Activated naive CD4-positive, alpha-beta T cell treated with anti-CD3 and anti-CD28 coated beads, Interleukin-2, amount 10 ng/mL, durations not matched to agents 7 days and 5 days (primary cell): ENCODE results near the gene HNF4A.

Experiments used
- CTCF ChIA-PET: fragments of 350-600 bp; sonication (Branson Sonifier 250); formaldehyde crosslinking; loops from one replicate; lab custom pipeline; 2021; ENCODE audit warnings: antibody characterized with exemption; lab: Charles Lee
- DNase-seq: peaks from one replicate; pipeline ENCODE4 v3.0.0-alpha.2; 2020
- H3K27ac Mint-ChIP-seq: one replicate; pipeline ENCODE4 v1.8.0; 2021; ENCODE audit warnings: mild to moderate bottlenecking, moderate library complexity, mixed read lengths
- H3K27me3 Mint-ChIP-seq: one replicate; pipeline ENCODE4 v1.8.0; 2021; ENCODE audit warnings: mild to moderate bottlenecking, mixed read lengths
- H3K36me3 Mint-ChIP-seq: one replicate; pipeline ENCODE4 v1.8.0; 2021; ENCODE audit warnings: mixed read lengths
- H3K4me1 Mint-ChIP-seq: one replicate; pipeline ENCODE4 v1.8.0; 2021; ENCODE audit warnings: mixed read lengths
- H3K4me3 Mint-ChIP-seq: one replicate; pipeline ENCODE4 v1.8.0; 2021; ENCODE audit warnings: mild to moderate bottlenecking, moderate library complexity, mixed read lengths
- H3K9me3 Mint-ChIP-seq: one replicate; pipeline ENCODE4 v1.8.0; 2021; ENCODE audit warnings: mixed read lengths

Gene HNF4A

GRCh38 chr20:44392088-44392775 lies 36.7 kb downstream of the HNF4A start:
- Mint-ChIP-seq H3K4me1 (peaks cover 8% of the 10 kb centered on the region), H3K27me3 (peaks cover 39% of the 10 kb centered on the region), H3K36me3 (no peaks in the 10 kb centered on the region), H3K27ac (no peak overlapping the region), H3K4me3 (no peak overlapping the region), H3K9me3 (no peaks in the 10 kb centered on the region)
- no peak for DNase-seq
- CTCF ChIA-PET, result interaction anchor here (0.6 to 4.6 kb wide), 2 partner anchors 68 to 218 kb away, joined by 4 to 20 read pairs; no protein-coding TSS in a partner anchor

DNA sequence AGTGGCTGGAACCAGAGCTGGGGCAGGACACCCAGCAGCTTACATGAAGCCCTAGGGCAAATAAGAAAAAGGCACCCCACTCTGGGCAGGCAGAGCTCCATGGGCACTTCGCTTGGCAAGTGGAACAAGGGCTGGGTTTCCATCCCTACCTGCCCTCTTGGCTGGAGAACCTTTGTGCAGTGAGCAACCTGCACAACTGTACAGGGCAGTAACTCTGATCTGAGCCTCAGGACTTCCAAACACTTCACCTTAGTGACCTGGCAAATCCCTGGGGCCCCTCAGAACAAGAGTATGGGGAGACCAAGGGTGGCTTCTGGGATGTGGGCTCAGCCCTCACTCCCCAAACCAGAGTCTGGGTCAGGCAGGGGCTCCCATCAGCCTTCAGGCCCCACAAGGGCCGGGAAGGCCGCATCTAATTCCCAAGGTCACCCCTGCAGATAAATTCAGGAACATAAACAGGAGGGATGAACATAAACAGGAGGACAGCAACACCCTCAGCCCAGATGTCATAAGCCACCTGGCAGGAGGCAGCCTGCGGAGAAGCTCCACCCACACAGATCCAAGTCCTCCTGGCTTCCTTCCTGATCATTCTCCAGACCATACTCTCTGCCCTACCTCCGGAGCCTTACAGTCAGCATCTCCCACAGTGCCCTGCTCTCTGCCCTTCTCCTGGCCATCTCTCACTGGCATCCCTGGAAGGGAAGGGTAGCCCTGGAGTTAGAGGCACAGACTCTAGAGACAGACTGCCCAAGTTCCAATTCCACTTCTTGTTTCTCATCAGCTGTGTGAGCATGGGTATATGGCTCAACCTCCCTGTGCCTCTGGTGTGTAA lies 37.5 kb downstream of the HNF4A start:
- peaks cover 8% of the 10 kb centered on the region for H3K4me1 Mint-ChIP-seq
- no peak for DNase-seq
- H3K27ac Mint-ChIP-seq, result no peak overlapping the region
- peaks cover 39% of the 10 kb centered on the region for H3K27me3 Mint-ChIP-seq
- CTCF ChIA-PET, result interaction anchor here (1.9 to 3.0 kb wide), 2 partner anchors 9 to 176 kb away, joined by 5 to 12 read pairs; no protein-coding TSS in a partner anchor
- no peaks in the 10 kb centered on the region for H3K36me3 Mint-ChIP-seq
- H3K4me3 Mint-ChIP-seq, result no peak overlapping the region
- H3K9me3 Mint-ChIP-seq, result no peaks in the 10 kb centered on the region

GRCh38 chr20:44393608-44394451 lies 38.3 kb downstream of the HNF4A start:
- Mint-ChIP-seq H3K4me3 (no peak overlapping the region), H3K9me3 (no peaks in the 10 kb centered on the region), H3K36me3 (no peaks in the 10 kb centered on the region), H3K27me3 (peaks cover 35% of the 10 kb centered on the region), H3K27ac (no peak overlapping the region), H3K4me1 (peaks cover 4% of the 10 kb centered on the region)
- CTCF ChIA-PET, result interaction anchor here (1.9 to 3.0 kb wide), 2 partner anchors 10 to 177 kb away, joined by 5 to 12 read pairs; no protein-coding TSS in a partner anchor
- no peak for DNase-seq

- Mint-ChIP-seq H3K27ac (no peak overlapping the region), H3K9me3 (no peaks in the 10 kb centered on the region), H3K4me3 (no peak overlapping the region), H3K4me1 (no peaks in the 10 kb centered on the region), H3K27me3 (peaks cover 38% of the 10 kb centered on the region), H3K36me3 (no peaks in the 10 kb centered on the region)
- CTCF ChIA-PET, result interaction anchor here (1.9 to 3.0 kb wide), 2 partner anchors 10 to 178 kb away, joined by 5 to 12 read pairs; no protein-coding TSS in a partner anchor
- no peak for DNase-seq
These were observed 38.9 kb downstream of the HNF4A start for GRCh38 chr20:44394452-44394701.

- no peak overlapping the region for H3K27ac Mint-ChIP-seq
- H3K4me3 Mint-ChIP-seq, result no peak overlapping the region
- no peaks in the 10 kb centered on the region for H3K36me3 Mint-ChIP-seq
- no peaks in the 10 kb centered on the region for H3K4me1 Mint-ChIP-seq
- H3K9me3 Mint-ChIP-seq, result no peaks in the 10 kb centered on the region
- H3K27me3 Mint-ChIP-seq, result peaks cover 38% of the 10 kb centered on the region
- CTCF ChIA-PET, result interaction anchor here (0.8 to 3.0 kb wide), 4 partner anchors 11 to 216 kb away, joined by 3 to 12 read pairs (median 4); no protein-coding TSS in a partner anchor
- no peak for DNase-seq
These were observed 39.4 kb downstream of the HNF4A start for GRCh38 chr20:44394702-44395460.

GRCh38 chr20:44395461-44396340 lies 40.2 kb downstream of the HNF4A start:
- Mint-ChIP-seq H3K9me3 (no peaks in the 10 kb centered on the region), H3K36me3 (no peaks in the 10 kb centered on the region), H3K27ac (no peak overlapping the region), H3K4me1 (no peaks in the 10 kb centered on the region), H3K4me3 (no peak overlapping the region), H3K27me3 (peaks cover 39% of the 10 kb centered on the region)
- CTCF ChIA-PET, result interaction anchor here (0.8 to 3.0 kb wide), 3 partner anchors 12 to 215 kb away, joined by 3 to 12 read pairs (median 3); no protein-coding TSS in a partner anchor
- DNase-seq, result no peak

DNA sequence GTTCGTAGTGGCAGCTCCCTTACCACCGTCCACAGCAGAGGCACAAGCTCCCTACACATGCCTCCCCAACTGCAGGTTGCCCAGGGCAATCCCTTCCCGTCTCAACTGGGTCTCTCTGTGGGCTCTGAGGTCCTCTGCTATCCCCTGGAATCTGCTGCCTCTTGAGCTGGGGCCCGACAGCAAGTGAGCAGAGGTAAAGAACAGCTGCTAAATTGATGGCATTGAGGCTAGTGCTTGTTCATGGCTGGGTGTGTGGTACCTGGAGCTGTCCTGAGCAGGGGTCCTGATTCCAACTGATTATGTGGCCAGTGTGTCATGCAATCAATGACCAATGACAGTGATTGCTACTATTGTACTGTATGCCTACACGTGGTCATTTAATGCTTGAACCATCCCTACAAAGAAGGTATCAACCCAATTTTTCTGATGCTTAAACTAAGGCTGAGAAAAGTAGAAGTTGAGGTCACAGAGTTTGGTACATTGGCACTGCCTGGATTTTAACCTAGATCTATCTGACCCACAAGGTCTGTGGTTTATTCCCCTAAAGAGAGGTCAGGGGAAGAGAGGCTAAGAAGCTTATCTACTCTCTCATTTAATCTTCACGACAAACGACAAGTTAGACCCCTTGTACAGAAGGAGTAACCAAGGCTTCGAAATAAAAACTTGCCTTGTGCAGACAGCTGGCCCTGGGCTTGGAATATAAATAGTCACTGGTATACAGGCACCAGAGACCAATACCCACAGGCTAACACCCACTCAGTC lies 41.1 kb downstream of the HNF4A start:
- Mint-ChIP-seq H3K4me1 (no peaks in the 10 kb centered on the region), H3K36me3 (no peaks in the 10 kb centered on the region), H3K27me3 (peaks cover 34% of the 10 kb centered on the region), H3K9me3 (no peaks in the 10 kb centered on the region), H3K27ac (no peak overlapping the region), H3K4me3 (no peak overlapping the region)
- no peak for DNase-seq
- CTCF ChIA-PET, result interaction anchor here (0.8 kb wide), 1 partner anchor 214 kb away, joined by 3 read pairs; no protein-coding TSS in a partner anchor

GRCh38 chr20:44398335-44398734 lies 42.8 kb downstream of the HNF4A start:
- H3K27me3 Mint-ChIP-seq, result peaks cover 28% of the 10 kb centered on the region
- no peak overlapping the region for H3K27ac Mint-ChIP-seq
- CTCF ChIA-PET, result interaction anchor here (1.4 kb wide), 1 partner anchor 350 kb away, joined by 4 read pairs; no protein-coding TSS in a partner anchor
- H3K4me1 Mint-ChIP-seq, result no peaks in the 10 kb centered on the region
- H3K4me3 Mint-ChIP-seq, result no peak overlapping the region
- no peaks in the 10 kb centered on the region for H3K36me3 Mint-ChIP-seq
- DNase-seq, result no peak
- no peaks in the 10 kb centered on the region for H3K9me3 Mint-ChIP-seq

DNA sequence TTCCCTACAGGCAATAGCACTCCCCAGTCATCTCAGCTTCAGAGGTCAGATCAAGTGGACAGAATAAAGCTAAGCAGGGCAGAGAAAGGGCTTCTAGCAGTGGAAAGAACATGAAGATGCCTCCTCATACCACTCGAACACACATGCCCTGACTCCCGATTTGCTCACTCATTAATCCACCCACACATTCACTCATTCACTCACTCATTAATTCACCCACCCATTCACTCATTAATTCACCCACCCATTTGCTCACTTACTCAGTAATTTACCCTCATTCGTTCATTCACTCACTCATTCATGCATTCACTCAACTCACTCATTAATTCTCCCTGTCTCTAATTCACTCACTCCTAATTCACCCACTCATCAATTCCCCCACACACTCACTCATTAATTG lies 43.9 kb downstream of the HNF4A start:
- Mint-ChIP-seq H3K4me1 (no peaks in the 10 kb centered on the region), H3K4me3 (no peak overlapping the region), H3K27me3 (peaks cover 25% of the 10 kb centered on the region), H3K27ac (no peak overlapping the region), H3K9me3 (peaks cover 2% of the 10 kb centered on the region), H3K36me3 (no peaks in the 10 kb centered on the region)
- no peak for DNase-seq
- CTCF ChIA-PET, result interaction anchor here (1.4 kb wide), 1 partner anchor 349 kb away, joined by 4 read pairs; no protein-coding TSS in a partner anchor

- DNase-seq, result no peak
- Mint-ChIP-seq H3K4me3 (no peak overlapping the region), H3K36me3 (no peaks in the 10 kb centered on the region), H3K9me3 (peaks cover 7% of the 10 kb centered on the region), H3K4me1 (no peaks in the 10 kb centered on the region), H3K27me3 (peaks cover 16% of the 10 kb centered on the region), H3K27ac (no peak overlapping the region)
- CTCF ChIA-PET, result no interaction called here
These were observed 45.1 kb downstream of the HNF4A start for GRCh38 chr20:44400671-44400969.

- H3K4me1 Mint-ChIP-seq, result no peaks in the 10 kb centered on the region
- peaks cover 7% of the 10 kb centered on the region for H3K9me3 Mint-ChIP-seq
- H3K4me3 Mint-ChIP-seq, result no peak overlapping the region
- H3K36me3 Mint-ChIP-seq, result no peaks in the 10 kb centered on the region
- no peak for DNase-seq
- no peak overlapping the region for H3K27ac Mint-ChIP-seq
- peaks cover 16% of the 10 kb centered on the region for H3K27me3 Mint-ChIP-seq
- CTCF ChIA-PET, result no interaction called here
These were observed 45.7 kb downstream of the HNF4A start for GRCh38 chr20:44400970-44401769.
